G401 (cell line): ENCODE data around the gene KLHL29. TPM values are rescaled to one million over a fixed set of nuclear protein-coding genes. Genes with fewer than 3 reads are reported as not detected.
A peak's percentile ranks its signal among the peaks of the same experiment; 100 is the strongest.

Experiments used
- DNase-seq: peaks from one replicate; pipeline ENCODE4 v3.0.0-alpha.2; 2015; ENCODE audit warnings: low spot score
- in situ Hi-C: cut with HindIII; loops from 2 replicates; pipeline ENCODE4 v1.10.0; 2016; ENCODE audit warnings: low sequenced_read_pairs, mixed read lengths
- total RNA-seq: library from RNA; depleted of rRNA; stranded (reverse); fragments of >200 nt; shearing (Covaris generic); gene quantifications from 2 replicates; pipeline ENCODE4 v1.2.3, GENCODE V29; 2014

KLHL29 gene
- total RNA-seq, 1 experiment from 2014 or later = not detected

DNA sequence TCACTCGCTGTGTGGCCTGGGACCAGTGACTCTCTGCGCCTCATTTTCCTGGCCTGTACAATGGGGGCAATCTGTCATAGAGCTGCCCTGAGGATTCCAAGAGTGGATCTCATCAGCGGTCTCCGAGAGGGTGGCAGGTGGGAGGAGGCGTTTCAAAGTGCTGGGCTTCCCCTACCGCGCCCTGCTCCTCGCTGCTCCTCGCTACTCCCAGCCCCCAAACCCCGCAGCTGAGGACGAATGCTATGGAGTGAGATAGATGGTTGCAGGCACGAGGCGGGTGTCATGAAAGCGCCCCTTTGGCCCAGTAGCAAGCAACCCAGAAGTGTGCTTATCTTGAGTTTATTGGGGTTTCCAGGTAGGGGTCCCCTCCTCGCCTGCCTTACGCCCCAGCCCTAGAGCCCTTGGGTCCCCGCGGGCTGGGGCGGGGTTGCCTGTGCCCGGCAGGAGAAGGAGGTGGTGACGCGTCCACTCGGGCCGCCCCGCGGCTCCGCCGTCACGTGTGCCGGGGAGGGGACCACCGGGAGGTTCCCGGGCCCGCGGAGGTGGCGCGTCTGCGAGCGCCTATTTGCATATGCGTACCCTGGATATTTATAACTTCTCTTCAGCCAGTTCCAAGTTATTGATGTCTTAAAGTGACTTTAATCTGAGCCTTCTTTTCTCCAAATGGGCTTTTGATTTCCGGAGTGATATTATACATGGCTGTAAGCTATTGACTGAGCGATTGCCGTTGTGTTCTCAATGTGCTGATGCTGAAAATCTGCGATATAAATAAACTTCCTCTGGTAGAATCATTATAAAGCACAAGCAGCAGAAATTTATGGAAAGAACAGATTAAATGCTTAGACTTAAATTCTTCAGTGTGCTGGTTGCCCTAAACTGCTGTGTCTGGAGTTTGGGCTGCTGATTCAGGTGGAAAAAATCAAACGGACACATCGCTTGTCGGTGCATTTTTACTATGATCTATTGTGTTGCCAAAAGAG is 278.3 kb downstream of the KLHL29 start:
- in situ Hi-C loops = no loop called here
- no peak for DNase-seq

DNA sequence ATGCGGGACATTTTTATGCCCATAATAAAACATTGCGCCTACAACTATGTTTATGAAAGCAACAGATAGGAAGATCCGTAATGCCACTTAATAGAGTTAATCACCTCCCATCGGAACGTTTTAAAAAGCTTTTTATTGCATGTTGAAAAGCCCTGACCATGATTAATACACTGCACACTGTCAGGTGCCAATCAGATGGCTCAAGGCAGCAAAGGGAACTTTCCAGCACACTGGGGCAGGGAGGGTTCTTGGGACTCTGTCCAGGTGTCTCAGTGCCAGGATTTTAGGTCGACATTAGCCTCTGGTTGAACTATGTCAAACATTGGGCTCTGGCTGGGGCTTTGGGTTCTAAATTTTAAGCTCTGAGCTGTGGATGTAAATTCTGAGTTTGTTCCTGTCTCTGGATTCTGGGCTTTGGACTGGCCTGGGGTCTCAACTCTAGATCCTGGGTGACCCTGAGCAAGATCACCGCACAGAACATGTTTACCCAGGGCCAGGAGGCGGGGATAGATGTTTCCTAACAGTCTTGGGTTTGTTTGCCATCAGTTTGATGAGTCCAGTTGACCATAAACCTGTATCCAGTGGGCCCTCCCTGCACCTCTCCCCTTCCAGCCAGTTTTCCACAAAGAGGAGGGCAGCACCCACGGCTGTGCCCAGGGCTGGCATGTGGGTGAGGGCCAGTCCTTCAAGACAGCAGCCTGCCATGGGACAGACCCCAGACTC is 279.2 kb downstream of the KLHL29 start:
- no peak for DNase-seq
- in situ Hi-C loops = no loop called here

DNA sequence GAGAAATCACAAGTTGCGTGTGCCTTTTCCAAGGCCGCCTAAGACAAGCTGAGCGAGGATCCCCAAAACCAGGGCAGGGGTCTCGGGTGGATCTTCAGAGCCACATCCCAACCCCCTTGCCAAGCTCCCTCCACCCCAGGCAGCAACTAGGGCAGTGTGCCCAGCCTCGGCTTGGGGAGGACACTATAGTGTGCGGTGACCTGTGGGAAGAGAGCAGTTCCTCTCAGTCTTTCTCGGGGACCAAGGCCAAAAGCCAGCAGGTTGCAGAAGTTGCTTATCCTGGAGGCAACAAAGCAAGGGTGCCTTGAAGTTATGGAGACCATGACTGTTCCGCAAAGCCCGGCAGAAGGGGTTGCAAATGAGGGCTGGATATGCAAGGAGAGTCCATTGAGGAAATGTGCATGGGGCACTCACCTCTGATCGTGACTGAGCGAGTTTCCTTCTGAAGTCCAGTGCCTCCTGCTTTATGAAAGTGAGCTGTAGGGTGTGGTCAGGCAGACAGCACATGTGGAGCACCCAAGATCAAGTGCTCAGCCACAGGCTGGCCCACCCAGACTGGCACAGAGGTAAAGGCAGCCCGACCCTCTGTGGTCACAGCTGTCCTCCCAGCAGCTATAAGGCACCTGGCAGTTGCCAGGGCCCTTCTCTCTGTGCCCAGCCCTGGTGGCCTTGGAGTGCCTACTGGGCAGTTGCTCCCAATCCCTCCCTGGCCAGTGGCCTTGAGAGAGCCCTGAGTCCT is 281.4 kb downstream of the KLHL29 start:
- no peak for DNase-seq
- in situ Hi-C loops = no loop called here

DNA sequence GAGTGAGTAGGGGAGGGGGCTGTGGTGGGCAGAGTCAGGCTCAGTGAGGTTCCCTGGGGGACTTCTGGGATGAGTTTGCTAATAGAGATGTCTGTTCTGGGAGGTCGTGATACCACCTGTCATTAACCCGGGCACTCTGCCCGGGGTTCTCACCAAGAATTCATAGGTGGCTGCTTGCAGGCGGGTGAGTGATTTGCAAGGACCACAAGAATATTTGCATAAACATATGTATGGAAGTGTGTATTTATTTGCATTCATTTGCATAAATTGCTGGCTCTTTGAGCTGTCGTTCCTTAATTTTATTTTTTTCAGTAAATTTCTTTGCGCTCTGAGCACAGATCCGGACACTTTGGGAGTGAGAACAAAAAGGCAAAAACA is 282.0 kb downstream of the KLHL29 start:
- no peak for DNase-seq
- in situ Hi-C loops = no loop called here

DNA sequence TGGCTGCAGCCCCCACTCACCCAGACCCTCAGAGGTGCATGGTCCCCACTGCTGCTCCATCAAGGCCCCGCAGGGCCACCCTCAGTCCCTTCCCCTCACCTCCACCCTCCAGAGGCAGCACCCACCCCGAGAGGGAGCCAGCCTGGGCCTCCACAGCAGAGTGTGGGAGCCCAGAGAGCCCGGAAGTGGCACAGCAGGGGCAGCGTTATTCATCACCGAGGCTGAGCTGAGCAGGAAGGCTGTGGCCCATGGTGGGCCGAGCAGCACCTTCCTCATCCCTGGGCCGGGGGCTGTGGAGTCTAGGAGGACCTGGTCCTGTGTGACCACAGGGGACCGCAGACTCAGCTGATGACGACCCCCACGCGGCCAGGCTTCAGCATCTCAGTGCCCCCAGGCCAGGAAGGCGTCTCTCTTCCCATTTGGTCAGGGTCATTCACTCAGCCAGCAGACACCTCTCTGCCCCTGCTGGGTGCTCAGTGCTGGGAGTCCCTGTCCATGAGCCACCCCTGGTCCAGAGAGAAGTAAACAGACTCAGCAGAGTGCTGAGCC is 283.9 kb downstream of the KLHL29 start:
- no peak for DNase-seq

DNA sequence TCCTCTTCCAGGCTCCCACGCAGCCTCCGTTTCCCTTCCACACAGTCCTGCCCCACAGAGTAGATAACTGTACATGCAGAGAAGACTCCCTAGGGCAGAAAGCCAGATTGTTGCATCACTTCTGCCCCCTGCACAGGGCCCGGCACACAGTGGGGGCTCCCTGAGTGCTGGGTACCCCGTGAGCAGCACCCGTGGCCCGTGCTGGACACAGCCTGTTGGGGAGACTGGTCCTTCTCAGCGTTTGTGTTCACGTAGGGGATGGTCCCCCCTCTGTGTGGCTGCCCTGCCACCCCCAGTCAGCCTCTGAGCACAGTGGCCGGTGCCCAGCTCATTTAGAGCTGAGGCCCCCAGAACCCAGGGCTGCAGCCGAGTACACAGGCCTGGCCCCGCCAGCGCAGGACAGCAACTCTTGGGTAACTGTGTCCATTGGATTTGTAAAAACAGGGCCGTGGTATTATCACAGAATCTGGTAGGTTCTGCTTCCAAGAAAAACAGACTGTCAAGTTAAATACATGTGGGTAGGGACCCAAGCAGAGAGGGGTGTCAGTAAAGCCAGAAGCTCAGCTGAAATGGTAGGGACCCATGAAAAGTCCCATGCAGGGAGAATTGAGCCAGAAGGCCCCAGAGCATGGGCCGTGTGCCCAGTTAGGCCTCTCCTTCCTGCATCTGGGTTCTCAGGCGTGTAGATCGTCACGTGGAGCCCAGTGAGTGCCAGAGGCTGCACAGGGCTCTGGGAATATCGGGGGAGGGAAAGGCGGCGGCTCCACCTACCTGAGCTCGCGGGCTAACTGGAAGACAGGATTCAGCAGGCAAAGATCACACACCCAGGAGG is 284.6 kb downstream of the KLHL29 start:
- in situ Hi-C loops = no loop called here
- peak; percentile 29 for DNase-seq

More for the DNA sequence above, 283.9 kb downstream of the KLHL29 start:
- in situ Hi-C loops = no loop called here

DNA sequence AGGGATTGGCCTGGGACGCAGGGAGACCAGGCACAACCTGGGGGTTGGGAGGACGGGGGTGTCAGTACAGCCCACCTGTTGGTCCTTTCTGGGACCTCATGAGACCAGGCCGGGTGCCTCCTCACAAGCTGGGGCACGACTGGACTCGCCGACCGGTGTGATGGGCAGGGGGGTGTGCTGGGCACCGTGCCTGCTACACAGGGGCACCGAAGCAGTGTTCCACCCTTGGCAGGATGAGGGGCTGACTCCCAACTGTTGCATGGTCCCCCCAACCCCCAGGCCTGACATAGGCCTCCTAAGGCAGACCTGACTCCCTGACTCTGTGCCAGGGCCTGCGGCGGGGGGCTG is 285.2 kb downstream of the KLHL29 start:
- no peak for DNase-seq

DNA sequence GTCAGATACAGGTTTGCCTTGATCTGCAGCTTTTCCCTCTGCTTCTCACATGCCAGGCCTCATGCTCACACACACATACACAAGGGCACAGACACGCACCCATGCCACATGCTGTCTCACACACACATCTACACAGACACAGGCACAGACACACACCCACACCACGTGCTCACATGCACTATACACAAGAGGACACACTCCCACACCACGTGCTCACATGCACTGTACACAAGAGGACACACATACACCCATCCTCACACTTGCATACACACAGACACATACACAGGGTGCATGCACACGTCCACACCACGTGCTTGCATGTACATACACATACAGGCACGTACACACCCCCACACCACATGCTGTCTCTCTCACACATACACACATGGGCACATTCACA is 288.1 kb downstream of the KLHL29 start:
- no peak for DNase-seq
- in situ Hi-C loops = no loop called here

More for the DNA sequence above, 285.2 kb downstream of the KLHL29 start:
- in situ Hi-C loops = no loop called here

DNA sequence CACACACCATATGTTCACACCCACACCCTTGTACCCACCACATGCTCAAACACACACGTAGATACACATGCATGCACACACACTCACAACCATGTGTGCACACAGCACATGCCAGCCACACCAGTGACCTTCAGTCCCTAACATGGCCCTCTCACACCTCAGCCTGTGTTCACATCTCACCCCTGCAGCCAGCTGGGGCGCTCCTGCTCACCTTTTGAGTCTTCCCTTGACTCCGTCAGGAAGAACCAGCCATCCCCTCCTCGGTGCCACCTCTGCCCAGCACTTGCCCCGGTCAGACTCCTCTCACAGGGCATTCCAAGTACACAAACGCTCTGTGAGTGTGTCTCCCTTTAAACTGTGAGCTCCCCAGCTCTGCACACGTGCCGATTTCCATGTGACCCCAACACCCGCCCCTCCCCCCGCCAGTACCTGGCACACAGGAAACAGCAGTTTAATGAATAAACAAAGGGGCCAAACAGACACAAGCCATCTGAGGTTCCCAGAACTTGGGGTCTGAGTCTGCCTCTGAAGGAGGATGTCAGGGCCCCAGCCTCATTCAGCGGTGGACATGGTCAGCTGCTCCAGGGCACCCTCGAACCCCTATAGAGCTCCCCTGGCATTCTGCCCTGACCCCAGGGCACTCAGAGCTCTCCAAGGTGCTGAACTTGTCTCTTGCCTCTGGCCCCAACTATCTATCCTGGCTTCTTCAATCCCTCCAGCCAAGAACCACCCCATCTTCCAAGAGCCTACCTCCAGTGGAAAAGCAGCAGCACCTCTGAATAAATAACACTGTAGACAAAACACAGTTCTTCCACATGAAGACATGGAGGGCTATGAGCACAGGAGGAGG is 289.1 kb downstream of the KLHL29 start:
- in situ Hi-C loops = no loop called here
- DNase-seq = no peak

DNA sequence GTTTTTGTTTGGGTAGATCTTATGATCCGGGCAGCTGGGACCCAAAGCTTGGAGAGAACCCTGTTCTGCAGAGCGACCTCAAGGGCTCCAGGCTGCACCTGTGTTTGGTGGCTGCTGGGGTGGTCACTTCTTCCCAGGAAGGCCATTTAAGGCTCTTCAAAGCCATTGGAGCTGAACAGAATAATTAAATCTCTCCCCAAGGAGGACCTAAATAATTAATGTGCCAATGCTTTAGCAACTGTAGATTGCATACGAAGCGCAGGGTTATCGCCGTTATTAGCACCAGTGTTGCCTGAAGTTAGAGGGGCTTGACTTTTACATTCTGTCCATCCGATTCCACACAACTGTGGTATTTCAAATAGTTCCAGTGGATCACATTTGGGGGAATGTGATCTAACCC is 290.5 kb downstream of the KLHL29 start:
- no peak for DNase-seq
- in situ Hi-C loops = no loop called here

DNA sequence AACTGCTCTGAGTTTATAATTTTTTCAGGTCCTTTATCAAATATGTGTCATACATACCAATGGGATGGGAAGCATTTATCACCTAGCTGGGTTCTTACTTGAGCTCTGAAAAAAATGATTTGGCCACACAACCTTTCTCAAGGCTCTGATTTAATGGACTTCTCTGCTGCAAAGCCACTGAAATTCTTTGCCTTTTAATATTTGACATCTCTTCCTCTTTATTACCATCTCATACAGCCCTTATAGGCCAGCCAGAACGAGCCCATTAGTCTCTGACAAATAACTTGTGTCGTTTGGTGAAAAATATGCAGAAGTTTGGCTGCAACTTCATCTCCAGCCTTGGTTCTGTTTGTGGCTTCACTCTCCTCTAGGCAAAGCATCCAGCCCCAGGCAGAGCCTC is 292.9 kb downstream of the KLHL29 start:
- in situ Hi-C loops = no loop called here

DNA sequence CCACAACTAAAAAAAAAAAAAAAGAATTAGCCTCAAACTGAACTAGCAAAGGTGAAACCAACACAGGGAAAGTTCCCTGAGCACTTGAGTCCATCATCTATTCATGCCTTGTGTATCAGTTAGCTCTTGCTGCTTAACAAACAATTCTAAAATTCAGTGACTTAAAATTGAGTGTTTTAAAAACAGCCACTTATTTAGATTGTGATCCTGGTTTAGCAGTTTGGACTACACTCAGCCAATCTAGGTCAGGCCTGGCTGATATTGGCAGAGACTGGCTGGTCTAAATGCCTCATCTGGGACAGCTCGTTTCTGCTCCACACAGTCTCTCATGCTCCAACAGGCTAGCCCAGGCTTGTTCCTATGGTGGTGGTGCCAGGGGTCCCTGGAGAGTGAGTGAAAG is 294.1 kb downstream of the KLHL29 start:
- in situ Hi-C loops = no loop called here
- DNase-seq = no peak

More for the DNA sequence above, 292.9 kb downstream of the KLHL29 start:
- no peak for DNase-seq

DNA sequence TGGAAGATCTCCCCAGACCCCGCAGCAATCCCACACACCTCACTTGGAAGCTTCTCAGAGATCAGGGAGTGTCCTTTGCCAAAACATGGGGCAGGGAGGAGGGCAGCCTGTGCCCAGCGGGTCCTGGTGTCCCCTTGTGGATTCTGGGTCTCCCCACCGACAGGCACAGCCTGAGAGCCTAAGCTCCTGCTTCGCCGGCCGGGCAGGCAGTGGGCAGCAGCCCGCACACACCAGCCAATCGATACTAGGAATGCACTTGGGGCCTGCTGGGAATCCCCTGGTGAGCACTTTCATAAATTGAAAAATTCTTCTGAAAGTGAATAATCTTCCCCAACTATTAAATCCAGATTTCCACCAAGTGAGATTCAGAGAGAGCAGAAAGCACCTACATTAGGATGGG is 296.0 kb downstream of the KLHL29 start:
- no peak for DNase-seq
- in situ Hi-C loops = no loop called here

DNA sequence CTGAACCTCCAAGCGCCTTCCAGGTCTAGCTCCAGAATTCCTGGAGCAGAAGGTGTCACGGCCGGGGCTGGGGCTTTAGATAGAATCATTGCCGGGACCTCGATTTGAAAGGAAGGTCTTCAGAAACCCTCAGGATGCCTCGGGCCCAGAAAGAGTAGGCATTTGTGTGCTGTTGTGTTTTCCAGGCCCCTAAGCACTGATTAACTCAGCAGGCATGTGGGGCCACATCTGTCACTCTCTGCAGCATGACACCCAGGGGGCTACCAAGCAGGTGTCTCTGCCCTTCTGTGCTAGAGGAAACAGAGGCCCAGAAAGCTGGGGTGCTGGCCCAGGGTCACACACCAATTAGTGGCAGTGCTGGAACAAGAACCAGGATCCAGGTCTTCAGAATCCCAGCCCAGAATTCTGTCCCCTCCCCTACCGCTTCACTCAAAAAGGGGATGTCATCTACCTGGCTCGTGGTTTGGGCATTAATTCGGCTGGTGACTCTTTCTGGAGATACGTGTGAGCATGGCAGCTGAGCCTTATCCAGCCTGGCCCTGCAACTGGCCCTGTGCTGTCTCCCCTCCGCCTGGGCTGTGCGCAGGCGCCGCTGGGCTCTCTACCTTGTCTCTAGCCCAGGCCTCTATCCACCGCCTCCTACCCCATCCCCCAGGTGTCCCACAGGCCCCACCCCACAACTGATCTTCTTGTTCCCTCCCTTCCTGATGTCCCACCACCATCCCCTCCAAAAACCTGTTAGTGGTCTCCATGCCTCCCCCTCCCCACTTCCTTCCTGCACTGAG is 296.6 kb downstream of the KLHL29 start:
- in situ Hi-C loops = no loop called here
- DNase-seq = peak; percentile 32

DNA sequence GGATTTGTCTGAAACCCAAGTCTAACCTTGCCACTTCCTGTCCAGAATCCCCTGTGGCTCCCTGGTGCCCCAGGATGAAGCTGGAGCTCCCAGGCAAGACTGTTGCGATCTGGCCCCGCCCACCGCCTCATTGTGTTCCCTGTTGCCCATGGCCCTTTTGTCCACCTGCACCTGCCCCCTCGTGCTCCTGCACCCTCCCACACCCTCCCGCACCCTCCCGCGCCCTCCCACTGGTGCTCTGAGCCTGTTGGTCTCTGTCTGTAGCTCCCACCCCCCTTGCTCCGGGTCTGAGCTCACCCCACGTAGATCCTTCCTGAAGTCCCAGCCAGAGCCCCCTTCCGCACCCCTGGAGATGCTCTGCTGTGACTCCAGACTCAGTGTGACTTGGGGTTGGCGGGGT is 297.5 kb downstream of the KLHL29 start:
- DNase-seq = no peak

DNA sequence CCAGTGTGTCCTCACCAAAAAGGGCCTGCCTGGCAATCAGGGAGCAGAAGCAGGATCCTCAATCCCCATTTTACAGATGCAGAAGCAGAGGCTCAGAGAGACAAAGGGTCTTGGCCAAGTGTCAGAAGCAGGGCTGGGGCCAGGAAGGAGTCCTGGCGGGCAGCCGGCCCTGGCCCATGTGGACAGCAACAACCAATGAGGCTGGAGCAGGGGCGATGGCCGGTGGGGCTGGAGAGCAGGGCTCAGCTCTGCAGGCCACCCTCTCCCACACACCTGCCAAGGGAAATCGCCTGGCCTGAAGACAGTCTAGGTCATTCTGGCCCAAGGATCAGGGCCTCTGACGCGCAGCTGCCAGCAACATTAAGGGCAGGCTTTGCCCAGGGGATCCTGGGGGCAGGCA is 298.0 kb downstream of the KLHL29 start:
- in situ Hi-C loops = no loop called here
- DNase-seq = no peak

More for the DNA sequence above, 297.5 kb downstream of the KLHL29 start:
- in situ Hi-C loops = no loop called here
